Panc1 (cell line): ENCODE results near the gene ZNF808.

ENCODE experiments used
- CTCF ChIP-seq: fragments of 450-650 bp; IDR thresholded peaks from 2 replicates; pipeline ENCODE4 v1.5.1; 2017; ENCODE audit warnings: mild to moderate bottlenecking
- POLR2AphosphoS5 ChIP-seq: IDR thresholded peaks from 2 replicates; pipeline ENCODE4 v1.6.1; 2012; ENCODE audit warnings: mild to moderate bottlenecking, low read depth, low read length, moderate library complexity
- REST ChIP-seq, 2 experiments: IDR thresholded peaks; 2 replicates each; pipeline ENCODE4 v1.6.1; 2011 to 2012; ENCODE audit warnings: low read depth in 2 of 2, control low read depth in 1 of 2, low read length in 1 of 2, mild to moderate bottlenecking in 1 of 2, moderate library complexity in 1 of 2; ENCODE audit not compliant: insufficient read depth in 1 of 2
- SIN3A ChIP-seq: IDR thresholded peaks from 2 replicates; pipeline ENCODE4 v1.6.1; 2012; ENCODE audit warnings: low read depth, mild to moderate bottlenecking, low read length, moderate library complexity, borderline replicate concordance; ENCODE audit not compliant: insufficient read depth

GRCh38 chr19:52522551-52522950 lies 4.9 kb upstream of the ZNF808 start:
- TF ChIP-seq CTCF: no peak
- no peak for TF ChIP-seq SIN3A
- TF ChIP-seq REST (IDR thresholded peaks at IDR 0.05; ENCODE audit: insufficient read depth in 1 of 2, low read depth in 2 of 2, low read length in 1 of 2): no peak
- no peak for TF ChIP-seq POLR2AphosphoS5
